ENCODE data around the gene ZFAND3. TPM values are rescaled to one million over a fixed set of nuclear protein-coding genes. Genes with fewer than 3 reads are reported as not detected.

ZFAND3 gene
- total and polyA plus RNA-seq, 2 donors (not counting 1 experiment from before 2014, with no cell fraction given), result 13.5 to 58.3 TPM

DNA sequence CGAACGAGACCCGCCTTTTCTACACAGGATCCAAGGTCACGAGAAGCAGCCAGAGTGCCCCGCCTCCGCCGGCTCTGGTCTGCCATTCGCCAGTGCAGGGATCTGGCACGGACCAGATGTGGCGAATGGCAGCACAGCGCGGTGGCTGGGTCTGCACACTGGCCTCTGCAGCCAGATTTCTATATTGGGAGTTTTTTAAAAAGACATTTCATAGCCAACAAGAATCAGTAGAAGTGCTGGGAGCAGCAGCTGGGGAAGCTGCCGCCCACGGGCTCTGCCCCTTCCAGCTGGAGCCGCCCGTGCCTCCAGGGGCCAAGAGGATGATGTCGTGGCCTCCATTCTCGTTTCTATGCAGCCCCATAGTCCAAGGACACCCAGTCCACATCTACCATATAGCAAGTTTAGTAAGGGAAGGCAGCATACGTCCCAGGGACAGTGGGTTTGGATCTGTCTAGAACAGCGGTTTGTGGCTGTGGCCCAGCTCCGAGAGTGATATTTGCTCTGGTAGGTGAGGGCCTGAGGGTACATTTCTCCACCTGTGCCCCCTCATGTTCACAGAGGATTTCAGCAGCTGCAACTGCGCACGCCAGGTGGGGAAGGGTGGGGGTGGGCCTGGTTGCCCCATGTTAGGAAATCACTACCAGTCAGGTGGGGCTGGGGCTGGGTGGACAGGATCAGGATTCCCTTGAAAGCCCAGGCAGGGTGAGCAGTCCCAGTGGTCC, 333.7 kb downstream of the ZFAND3 start:
- ATAC-seq (ENCODE audit: low read depth), result no peak
- POLR2A ChIA-PET, result interaction anchor here (0.6 kb wide), 1 partner anchor 773 kb away, joined by 7 read pairs; no protein-coding TSS in a partner anchor

More for the DNA sequence above, 333.7 kb downstream of the ZFAND3 start:
- peaks cover 2% of the 10 kb centered on the region for H3K4me1 Mint-ChIP-seq
- no peak overlapping the region for H3K4me3 Mint-ChIP-seq
- peak overlapping the region; percentile 37 for H3K27ac Mint-ChIP-seq
- Histone ChIP-seq H3K79me2 (ENCODE audit: control insufficient read depth, insufficient read depth, low read length) (no peaks in the 10 kb centered on the region), H3K4me1 (ENCODE audit: control insufficient read depth in 2 of 2, insufficient read depth in 2 of 2, low read length in 2 of 2) (peaks cover 0 to 12% of the 10 kb centered on the region in 2 donors), H4K20me1 (ENCODE audit: control insufficient read depth, insufficient read depth, low read length, poor library complexity, severe bottlenecking) (no peaks in the 10 kb centered on the region), H3K4me2 (replicated peaks; ENCODE audit: low read depth, low read length, poor library complexity, severe bottlenecking) (peak overlapping the region; percentile 3), H3K27ac (ENCODE audit: low read length in 2 of 2) (peak overlapping the region in 1 of 2 donors; percentile 49), H3K9me3 (ENCODE audit: control extremely low read depth in 1 of 3, control insufficient read depth in 2 of 3, insufficient read depth in 1 of 3, low read length in 2 of 3) (no peaks in the 10 kb centered on the region), H3K4me3 (ENCODE audit: control extremely low read depth in 1 of 5, extremely low read depth in 1 of 5, insufficient read depth in 1 of 5, low read depth in 2 of 5, low read length in 4 of 5) (no peak overlapping the region), H2AFZ (ENCODE audit: insufficient read depth, low read depth, low read length, poor library complexity, severe bottlenecking) (no peak overlapping the region), H3K27me3 (replicated peaks in 1 of 4; ENCODE audit: control extremely low read depth in 1 of 4, control insufficient read depth in 3 of 4, insufficient read depth in 4 of 4, low read length in 3 of 4) (no peaks in the 10 kb centered on the region), H3K9ac (ENCODE audit: low read length) (no peak overlapping the region), H3K36me3 (replicated peaks in 1 of 2; ENCODE audit: control extremely low read depth in 1 of 2, control insufficient read depth in 1 of 2, extremely low read depth in 1 of 2, insufficient read depth in 2 of 2, low read length in 1 of 2) (peaks cover 0 to 33% of the 10 kb centered on the region in 2 experiments)
- DNase-seq, result no peak
- TF ChIP-seq, protein P1, sequence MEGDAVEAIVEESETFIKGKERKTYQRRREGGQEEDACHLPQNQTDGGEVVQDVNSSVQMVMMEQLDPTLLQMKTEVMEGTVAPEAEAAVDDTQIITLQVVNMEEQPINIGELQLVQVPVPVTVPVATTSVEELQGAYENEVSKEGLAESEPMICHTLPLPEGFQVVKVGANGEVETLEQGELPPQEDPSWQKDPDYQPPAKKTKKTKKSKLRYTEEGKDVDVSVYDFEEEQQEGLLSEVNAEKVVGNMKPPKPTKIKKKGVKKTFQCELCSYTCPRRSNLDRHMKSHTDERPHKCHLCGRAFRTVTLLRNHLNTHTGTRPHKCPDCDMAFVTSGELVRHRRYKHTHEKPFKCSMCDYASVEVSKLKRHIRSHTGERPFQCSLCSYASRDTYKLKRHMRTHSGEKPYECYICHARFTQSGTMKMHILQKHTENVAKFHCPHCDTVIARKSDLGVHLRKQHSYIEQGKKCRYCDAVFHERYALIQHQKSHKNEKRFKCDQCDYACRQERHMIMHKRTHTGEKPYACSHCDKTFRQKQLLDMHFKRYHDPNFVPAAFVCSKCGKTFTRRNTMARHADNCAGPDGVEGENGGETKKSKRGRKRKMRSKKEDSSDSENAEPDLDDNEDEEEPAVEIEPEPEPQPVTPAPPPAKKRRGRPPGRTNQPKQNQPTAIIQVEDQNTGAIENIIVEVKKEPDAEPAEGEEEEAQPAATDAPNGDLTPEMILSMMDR (IDR thresholded peaks at IDR 0.05), result no peak
- no peak for TF ChIP-seq EZH2 (IDR thresholded peaks at IDR 0.05; ENCODE audit: borderline replicate concordance, insufficient read depth, low read depth, low read length, poor library complexity, severe bottlenecking)
- WGBS (ENCODE audit: insufficient coverage), result 94% methylated on average over 7 of the region's 23 CpGs
- no peaks in the 10 kb centered on the region for H3K27me3 Mint-ChIP-seq
- intact Hi-C loops (cut with micrococcal nuclease), result no loop called here
- CTCF ChIA-PET, result interaction anchor here (1.2 kb wide), 1 partner anchor 10 kb away, joined by 4 read pairs; no protein-coding TSS in a partner anchor
- H3K9me3 Mint-ChIP-seq (ENCODE audit: insufficient read depth), result no peaks in the 10 kb centered on the region
